ENCODE results near the gene SPEM3.

Gene SPEM3

DNA sequence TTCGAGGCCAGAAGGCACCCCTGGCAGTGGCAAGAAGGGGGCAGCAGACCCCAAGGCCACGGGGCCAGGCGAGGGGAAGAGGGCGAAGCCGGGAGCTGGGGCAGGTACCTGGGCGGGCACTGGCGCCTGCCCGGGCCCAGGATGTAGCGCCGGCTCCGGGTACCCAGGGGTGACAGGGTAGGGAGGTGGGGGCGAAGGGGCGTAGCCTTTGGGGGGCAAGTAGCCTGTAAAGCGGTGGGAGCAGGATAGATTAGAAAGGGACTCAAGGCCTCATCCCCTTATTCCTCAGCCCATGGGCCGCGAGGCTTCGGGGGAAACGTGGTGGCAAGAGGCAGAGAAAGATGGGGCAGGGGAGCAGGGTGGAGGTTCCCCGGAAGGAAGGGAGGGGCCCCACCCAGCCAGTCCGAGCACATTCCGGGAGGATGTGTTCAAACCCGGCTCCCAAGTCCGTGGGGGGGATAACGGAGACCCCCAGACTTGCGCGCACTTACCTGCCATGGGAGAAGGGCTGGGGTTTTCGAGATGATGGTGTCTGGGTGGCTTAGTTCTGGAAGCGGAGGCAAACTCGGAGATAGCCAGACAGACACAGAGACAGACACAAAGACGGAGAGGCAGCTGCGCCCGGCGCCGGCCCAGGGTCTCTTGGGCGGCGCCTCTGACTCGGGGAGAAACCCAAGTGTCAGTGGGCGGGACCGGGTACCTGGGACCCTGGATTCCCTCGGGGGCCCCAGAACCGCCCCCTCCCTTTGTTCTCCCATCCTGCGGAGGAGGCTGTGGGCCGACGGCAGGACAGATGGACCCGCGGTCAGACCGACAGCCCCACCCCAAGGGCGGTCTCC lies 34.8 kb upstream of the SPEM3 start:
- H3K4me3 ChIP-seq (ENCODE audit: low read depth, low read length), result peak overlapping the region; percentile 85
- peak; percentile 25 for DNase-seq (ENCODE audit: low read depth)
- TF ChIP-seq, protein P1, sequence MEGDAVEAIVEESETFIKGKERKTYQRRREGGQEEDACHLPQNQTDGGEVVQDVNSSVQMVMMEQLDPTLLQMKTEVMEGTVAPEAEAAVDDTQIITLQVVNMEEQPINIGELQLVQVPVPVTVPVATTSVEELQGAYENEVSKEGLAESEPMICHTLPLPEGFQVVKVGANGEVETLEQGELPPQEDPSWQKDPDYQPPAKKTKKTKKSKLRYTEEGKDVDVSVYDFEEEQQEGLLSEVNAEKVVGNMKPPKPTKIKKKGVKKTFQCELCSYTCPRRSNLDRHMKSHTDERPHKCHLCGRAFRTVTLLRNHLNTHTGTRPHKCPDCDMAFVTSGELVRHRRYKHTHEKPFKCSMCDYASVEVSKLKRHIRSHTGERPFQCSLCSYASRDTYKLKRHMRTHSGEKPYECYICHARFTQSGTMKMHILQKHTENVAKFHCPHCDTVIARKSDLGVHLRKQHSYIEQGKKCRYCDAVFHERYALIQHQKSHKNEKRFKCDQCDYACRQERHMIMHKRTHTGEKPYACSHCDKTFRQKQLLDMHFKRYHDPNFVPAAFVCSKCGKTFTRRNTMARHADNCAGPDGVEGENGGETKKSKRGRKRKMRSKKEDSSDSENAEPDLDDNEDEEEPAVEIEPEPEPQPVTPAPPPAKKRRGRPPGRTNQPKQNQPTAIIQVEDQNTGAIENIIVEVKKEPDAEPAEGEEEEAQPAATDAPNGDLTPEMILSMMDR (conservative IDR thresholded peaks at IDR 0.05; ENCODE audit: low read depth, low read length), result peak; percentile 15

DNA sequence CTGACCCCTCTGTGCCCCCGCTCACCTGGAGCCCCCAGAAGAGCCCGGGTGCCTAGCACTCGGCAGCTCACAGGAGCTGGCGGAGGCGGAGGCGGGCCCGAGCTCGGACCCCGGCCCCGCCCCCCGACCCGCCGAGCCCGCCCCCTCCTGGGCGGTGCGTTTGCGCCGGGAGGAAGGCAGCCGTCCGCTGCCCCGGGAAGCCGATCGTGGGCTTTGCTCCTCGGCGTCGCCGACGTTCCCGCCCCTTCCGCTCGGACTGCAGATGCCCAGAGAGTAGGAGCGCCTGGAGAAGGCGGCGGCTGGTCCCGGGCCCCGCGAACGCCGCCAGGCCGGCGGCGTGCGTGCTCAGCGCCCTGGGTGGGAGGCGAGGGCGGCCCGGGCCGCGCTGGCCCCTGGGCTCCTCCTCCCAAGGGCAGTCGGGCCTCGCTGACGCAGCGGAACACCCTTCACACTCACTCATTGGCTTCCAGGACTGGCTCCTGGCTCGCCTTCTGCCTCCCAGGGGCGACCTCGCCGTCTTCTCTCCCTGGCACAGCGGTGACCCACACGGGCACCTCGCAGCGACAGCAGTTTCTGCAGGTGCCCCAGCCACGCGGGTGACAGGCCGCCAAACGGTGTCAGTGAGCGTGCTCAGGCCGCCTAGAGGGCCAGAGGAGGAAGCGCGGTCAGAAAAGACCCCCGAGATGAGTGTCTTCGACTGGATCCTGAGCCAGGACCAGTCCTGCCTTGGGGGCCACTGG lies 34.0 kb upstream of the SPEM3 start, which contains the start of gene PLSCR3:
PLSCR3 (minus strand) TSS at position 74 of the 740 bp plus-strand sequence. CDS start 415 bp downstream, outside the sequence.
- TF ChIP-seq, protein P1 (conservative IDR thresholded peaks at IDR 0.05; ENCODE audit: low read depth, low read length), result peak; percentile 57
- peak; percentile 88 for DNase-seq (ENCODE audit: low read depth)
- peak within 1 kb of the TSS; percentile 85 for H3K4me3 ChIP-seq (ENCODE audit: low read depth, low read length)

DNA sequence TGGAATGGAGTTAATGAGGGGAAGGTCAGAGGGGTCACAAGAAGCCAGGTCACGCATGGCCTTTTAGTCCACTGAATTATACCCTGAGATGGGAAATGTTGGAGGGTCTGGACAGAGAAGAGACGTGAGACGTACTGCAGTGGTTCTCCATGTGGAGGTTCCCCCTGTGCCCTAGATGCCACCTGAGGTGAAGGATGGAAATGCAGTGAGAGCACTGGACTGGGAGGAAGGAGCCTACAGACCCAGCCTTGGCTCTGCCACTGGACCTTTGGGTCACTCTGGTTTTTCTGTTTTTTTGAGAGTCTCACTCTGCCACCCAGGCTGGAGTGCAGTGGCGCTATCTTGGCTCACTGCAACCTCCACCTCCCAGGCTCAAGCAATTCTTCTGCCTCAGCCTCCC lies 32.5 kb upstream of the SPEM3 start:
- H3K4me3 ChIP-seq (ENCODE audit: low read depth, low read length), result no peak overlapping the region
- no peak for DNase-seq (ENCODE audit: low read depth)
- TF ChIP-seq, protein P1 (conservative IDR thresholded peaks at IDR 0.05; ENCODE audit: low read depth, low read length), result no peak

DNA sequence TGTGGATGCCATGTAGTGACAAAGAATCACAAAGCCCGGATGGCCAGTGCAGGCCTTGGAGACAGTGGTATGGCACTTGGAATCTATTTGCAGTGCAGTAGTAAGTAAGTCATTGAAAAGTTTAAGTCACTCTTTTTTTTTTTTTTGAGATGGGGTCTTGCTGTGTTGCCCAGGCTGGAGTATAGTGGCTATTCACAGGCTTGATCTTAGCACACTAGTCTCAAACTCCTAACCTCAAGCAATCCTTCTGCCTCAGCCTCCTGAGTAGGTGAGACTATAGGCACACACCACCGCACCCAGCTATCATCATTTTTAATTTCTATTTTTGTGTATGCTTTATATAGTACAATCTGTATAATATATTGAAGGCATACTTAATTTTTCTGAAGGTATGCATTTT lies 30.0 kb upstream of the SPEM3 start:
- no peak for DNase-seq (ENCODE audit: low read depth)
- TF ChIP-seq, protein P1 (conservative IDR thresholded peaks at IDR 0.05; ENCODE audit: low read depth, low read length), result no peak
- no peak overlapping the region for H3K4me3 ChIP-seq (ENCODE audit: low read depth, low read length)

- peak overlapping the region; percentile 69 for H3K4me3 ChIP-seq (ENCODE audit: low read depth, low read length)
- TF ChIP-seq, protein P1 (conservative IDR thresholded peaks at IDR 0.05; ENCODE audit: low read depth, low read length), result no peak
- DNase-seq (ENCODE audit: low read depth), result peak; percentile 13
These were observed 25.5 kb upstream of the SPEM3 start for GRCh38 chr17:7403043-7403726.

DNA sequence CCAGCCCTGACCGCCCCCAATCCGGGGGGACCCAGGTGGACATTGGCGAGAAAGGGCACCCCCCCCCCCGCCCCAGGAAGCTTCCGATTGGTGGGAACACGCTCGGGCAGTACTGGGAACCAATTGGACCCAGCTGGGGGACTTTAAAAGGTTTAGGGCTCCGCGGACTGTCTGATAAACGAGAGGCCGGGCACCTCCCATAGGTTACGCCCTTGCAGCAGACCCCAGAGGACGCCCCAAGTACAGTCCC lies 25.0 kb upstream of the SPEM3 start:
- H3K4me3 ChIP-seq (ENCODE audit: low read depth, low read length), result peak overlapping the region; percentile 69

More for the DNA sequence above, 25.0 kb upstream of the SPEM3 start:
- DNase-seq (ENCODE audit: low read depth), result no peak
- TF ChIP-seq, protein P1 (conservative IDR thresholded peaks at IDR 0.05; ENCODE audit: low read depth, low read length), result no peak
